Measurements from ENCODE around the gene RPS4Y1. TPM values are rescaled to one million over a fixed set of nuclear protein-coding genes. Genes with fewer than 3 reads are reported as not detected.

The RPS4Y1 gene
- polyA plus RNA-seq, 1 of the 3 experiments (the other 2 are of a cell fraction): not detected

DNA sequence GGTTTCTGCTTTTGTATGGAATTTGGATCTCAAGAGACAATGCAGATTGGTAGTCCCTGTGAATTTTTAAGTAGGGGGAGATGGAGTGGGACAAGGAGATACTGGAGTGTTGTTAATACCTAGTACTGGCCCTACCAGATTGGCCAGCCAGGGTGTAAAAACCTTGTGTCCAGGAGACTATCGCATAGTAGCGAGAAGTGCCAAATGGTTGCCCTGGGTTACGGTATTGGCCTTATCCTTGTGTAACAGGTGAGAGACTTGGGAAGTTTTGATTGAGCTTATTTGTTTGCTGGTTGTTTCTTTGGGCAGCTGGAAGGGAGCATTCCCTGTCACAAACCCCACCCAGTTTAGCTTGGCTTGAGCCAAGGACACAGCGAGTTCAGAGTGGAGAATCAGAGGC lies 5.4 kb downstream of the RPS4Y1 start:
- Histone ChIP-seq H2AFZ (ENCODE audit: low read depth) (no peak overlapping the region), H3K79me2 (ENCODE audit: insufficient read depth) (no peaks in the 10 kb centered on the region), H3K36me3 (replicated peaks in 1 of 2; ENCODE audit: control insufficient read depth in 1 of 2, insufficient read depth in 2 of 2, low read length in 1 of 2) (no peaks in the 10 kb centered on the region), H3K4me3 (ENCODE audit: low read depth in 2 of 2, low read length in 1 of 2) (no peak overlapping the region), H3K9ac (no peak overlapping the region), H3F3A (replicated peaks; ENCODE audit: insufficient read depth) (no peaks in the 10 kb centered on the region), H4K20me1 (ENCODE audit: insufficient read depth) (no peaks in the 10 kb centered on the region), H3K27ac (ENCODE audit: low read depth in 2 of 2, low read length in 1 of 2) (no peak overlapping the region), H3K9me3 (no peaks in the 10 kb centered on the region), H3K9me2 (no peaks in the 10 kb centered on the region), H3K27me3 (ENCODE audit: insufficient read depth) (no peaks in the 10 kb centered on the region), H3K4me2 (no peak overlapping the region), H3K4me1 (ENCODE audit: control insufficient read depth in 1 of 2, insufficient read depth in 2 of 2, low read depth in 1 of 2, low read length in 1 of 2) (no peaks in the 10 kb centered on the region)
- no peak for DNase-seq
- TF ChIP-seq POLR2AphosphoS5 (IDR thresholded peaks at IDR 0.05; ENCODE audit: low read depth, low read length) (no peak), FOSL2 (IDR thresholded peaks at IDR 0.05; ENCODE audit: borderline replicate concordance, low read depth) (no peak), EP300 (IDR thresholded peaks at IDR 0.05; ENCODE audit: borderline replicate concordance in 1 of 2, low read depth in 1 of 2, low read length in 1 of 2) (no peak), TAF1 (IDR thresholded peaks at IDR 0.05; ENCODE audit: borderline replicate concordance, low read depth, low read length) (no peak), FOXJ3 (CRISPR knock-in tag; IDR thresholded peaks at IDR 0.05) (no peak), YY1 (IDR thresholded peaks at IDR 0.05; ENCODE audit: low read depth) (no peak), RFX5 (IDR thresholded peaks at IDR 0.05; ENCODE audit: low read length) (no peak)
- TF ChIP-seq, protein P1, sequence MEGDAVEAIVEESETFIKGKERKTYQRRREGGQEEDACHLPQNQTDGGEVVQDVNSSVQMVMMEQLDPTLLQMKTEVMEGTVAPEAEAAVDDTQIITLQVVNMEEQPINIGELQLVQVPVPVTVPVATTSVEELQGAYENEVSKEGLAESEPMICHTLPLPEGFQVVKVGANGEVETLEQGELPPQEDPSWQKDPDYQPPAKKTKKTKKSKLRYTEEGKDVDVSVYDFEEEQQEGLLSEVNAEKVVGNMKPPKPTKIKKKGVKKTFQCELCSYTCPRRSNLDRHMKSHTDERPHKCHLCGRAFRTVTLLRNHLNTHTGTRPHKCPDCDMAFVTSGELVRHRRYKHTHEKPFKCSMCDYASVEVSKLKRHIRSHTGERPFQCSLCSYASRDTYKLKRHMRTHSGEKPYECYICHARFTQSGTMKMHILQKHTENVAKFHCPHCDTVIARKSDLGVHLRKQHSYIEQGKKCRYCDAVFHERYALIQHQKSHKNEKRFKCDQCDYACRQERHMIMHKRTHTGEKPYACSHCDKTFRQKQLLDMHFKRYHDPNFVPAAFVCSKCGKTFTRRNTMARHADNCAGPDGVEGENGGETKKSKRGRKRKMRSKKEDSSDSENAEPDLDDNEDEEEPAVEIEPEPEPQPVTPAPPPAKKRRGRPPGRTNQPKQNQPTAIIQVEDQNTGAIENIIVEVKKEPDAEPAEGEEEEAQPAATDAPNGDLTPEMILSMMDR (IDR thresholded peaks at IDR 0.05): no peak
- TF ChIP-seq, protein P2, sequence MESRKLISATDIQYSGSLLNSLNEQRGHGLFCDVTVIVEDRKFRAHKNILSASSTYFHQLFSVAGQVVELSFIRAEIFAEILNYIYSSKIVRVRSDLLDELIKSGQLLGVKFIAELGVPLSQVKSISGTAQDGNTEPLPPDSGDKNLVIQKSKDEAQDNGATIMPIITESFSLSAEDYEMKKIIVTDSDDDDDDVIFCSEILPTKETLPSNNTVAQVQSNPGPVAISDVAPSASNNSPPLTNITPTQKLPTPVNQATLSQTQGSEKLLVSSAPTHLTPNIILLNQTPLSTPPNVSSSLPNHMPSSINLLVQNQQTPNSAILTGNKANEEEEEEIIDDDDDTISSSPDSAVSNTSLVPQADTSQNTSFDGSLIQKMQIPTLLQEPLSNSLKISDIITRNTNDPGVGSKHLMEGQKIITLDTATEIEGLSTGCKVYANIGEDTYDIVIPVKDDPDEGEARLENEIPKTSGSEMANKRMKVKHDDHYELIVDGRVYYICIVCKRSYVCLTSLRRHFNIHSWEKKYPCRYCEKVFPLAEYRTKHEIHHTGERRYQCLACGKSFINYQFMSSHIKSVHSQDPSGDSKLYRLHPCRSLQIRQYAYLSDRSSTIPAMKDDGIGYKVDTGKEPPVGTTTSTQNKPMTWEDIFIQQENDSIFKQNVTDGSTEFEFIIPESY (IDR thresholded peaks at IDR 0.05; ENCODE audit: borderline replicate concordance, low read depth): no peak
- POLR2A ChIA-PET: no interaction called here
- CTCF ChIA-PET: no interaction called here
- no CpG with 5 or more reads among the region's 4 CpGs for WGBS (ENCODE audit: low lambda C conversion rate)

- no peak overlapping the region for H3K9ac ChIP-seq
- no peaks in the 10 kb centered on the region for H3K27me3 ChIP-seq (ENCODE audit: insufficient read depth)
- H4K20me1 ChIP-seq (ENCODE audit: insufficient read depth): no peaks in the 10 kb centered on the region
- DNase-seq: no peak
- no peaks in the 10 kb centered on the region for H3K79me2 ChIP-seq (ENCODE audit: insufficient read depth)
- TF ChIP-seq RXRA (IDR thresholded peaks at IDR 0.05; ENCODE audit: borderline replicate concordance, low read depth) (no peak), EP300 (IDR thresholded peaks at IDR 0.05; ENCODE audit: borderline replicate concordance in 1 of 2, low read depth in 1 of 2, low read length in 1 of 2) (no peak), IRF3 (IDR thresholded peaks at IDR 0.05; ENCODE audit: low read depth, low read length) (no peak), NRF1 (IDR thresholded peaks at IDR 0.05; ENCODE audit: low read depth, low read length) (no peak)
- no peak overlapping the region for H3K4me3 ChIP-seq (ENCODE audit: low read depth in 2 of 2, low read length in 1 of 2)
- CTCF ChIA-PET: no interaction called here
- no peaks in the 10 kb centered on the region for H3K4me1 ChIP-seq (ENCODE audit: control insufficient read depth in 1 of 2, insufficient read depth in 2 of 2, low read depth in 1 of 2, low read length in 1 of 2)
- no peak overlapping the region for H2AFZ ChIP-seq (ENCODE audit: low read depth)
- no peaks in the 10 kb centered on the region for H3K9me3 ChIP-seq
- WGBS (ENCODE audit: low lambda C conversion rate): no CpG with 5 or more reads among the region's 2 CpGs
- H3K27ac ChIP-seq (ENCODE audit: low read depth in 2 of 2, low read length in 1 of 2): no peak overlapping the region
- H3K36me3 ChIP-seq (replicated peaks in 1 of 2; ENCODE audit: control insufficient read depth in 1 of 2, insufficient read depth in 2 of 2, low read length in 1 of 2): no peaks in the 10 kb centered on the region
- no peak overlapping the region for H3K4me2 ChIP-seq
- H3K9me2 ChIP-seq: no peaks in the 10 kb centered on the region
- POLR2A ChIA-PET: no interaction called here
- no peaks in the 10 kb centered on the region for H3F3A ChIP-seq (replicated peaks; ENCODE audit: insufficient read depth)
These were observed 7.0 kb downstream of the RPS4Y1 start for GRCh38 chrY:2848384-2848783.
